Prostate gland (tissue), 2 donors: ENCODE results near the gene MAGEA6. TPM values are rescaled to one million over a fixed set of nuclear protein-coding genes. Genes with fewer than 3 reads are reported as not detected.
"Not testable (repeated sequence)": the region's sequence is repeated elsewhere in the genome, so short reads cannot be mapped to it uniquely, and the experiment has no call there.

Experiments used
- DNase-seq: peaks from one replicate; pipeline ENCODE4 v3.0.0-alpha.2; 2019; ENCODE audit warnings: low spot score
- H3K27ac ChIP-seq, 2 donors: fragments of 200-600 bp; sonication (generic); 2 replicates each; pipeline ENCODE4 v1.5.1; 2017 to 2019
- H3K27me3 ChIP-seq: fragments of 200-600 bp; sonication (generic); replicated peaks from 2 replicates; pipeline ENCODE4 v1.5.1; 2019; ENCODE audit not compliant: insufficient read depth
- H3K36me3 ChIP-seq, 2 donors: fragments of 200-600 bp; sonication (generic); 1 replicate in 1 of 2; 2 replicates in 1 of 2; pipeline versions ENCODE4 v1.5.1 to v1.8.1; 2017 to 2019
- H3K4me1 ChIP-seq: fragments of 200-600 bp; sonication (generic); replicated peaks from 2 replicates; pipeline ENCODE4 v1.5.1; 2019
- H3K4me3 ChIP-seq, 2 donors: fragments of 200-600 bp; sonication (generic); 2 replicates each; pipeline ENCODE4 v1.5.1; 2017 to 2019
- H3K9me3 ChIP-seq: fragments of 200-600 bp; sonication (generic); 2 replicates; pipeline ENCODE4 v1.5.1; 2017
- CTCF ChIP-seq, 4 experiments: fragments of 200-600 bp in 2 of 4; fragments of 450-650 bp in 2 of 4; sonication (generic) in 2 of 4; IDR thresholded peaks; 1 replicate in 3 of 4; 2 replicates in 1 of 4; pipeline ENCODE4 v1.5.1; 2016 to 2019; ENCODE audit warnings: antibody characterized with exemption in 4 of 4, mild to moderate bottlenecking in 2 of 4, moderate library complexity in 2 of 4
- POLR2A ChIP-seq: fragments of 450-650 bp; IDR thresholded peaks from one replicate; pipeline ENCODE4 v1.6.1; 2016; ENCODE audit warnings: antibody characterized with exemption, mild to moderate bottlenecking
- POLR2AphosphoS5 ChIP-seq: sonication (generic); formaldehyde crosslinking; IDR thresholded peaks from one replicate; pipeline ENCODE4 v1.6.1; 2017; ENCODE audit warnings: antibody characterized with exemption
- WGBS: methylation state at CpG from one replicate; pipeline ENCODE4 v1.1.5; 2018; 5-methylcytosine and 5-hydroxymethylcytosine counted together
- intact Hi-C: fragments of 100-400 bp; cut with DNase I; formaldehyde crosslinking; loops from one replicate; pipeline ENCODE4 v1.14.2; 2022
- total RNA-seq, 2 donors: library from RNA; depleted of rRNA; stranded (reverse); fragments of >200 nt; gene quantifications; one replicate each; pipeline ENCODE4 v1.1.0, GENCODE V29; 2016

The MAGEA6 gene
- total RNA-seq, 2 donors from 2014 or later = 5.3 TPM; not detected in 1

- no peak for DNase-seq
- Histone ChIP-seq H3K27me3 (no peaks in the 10 kb centered on the region), H3K4me3 (no peak overlapping the region), H3K9me3 (no peaks in the 10 kb centered on the region), H3K27ac (no peak overlapping the region), H3K36me3 (no peaks in the 10 kb centered on the region), H3K4me1 (no peaks in the 10 kb centered on the region)
- no peak for TF ChIP-seq POLR2AphosphoS5
- no peak for TF ChIP-seq POLR2A
- TF ChIP-seq CTCF (IDR thresholded peaks at IDR 0.05) = no peak
- 90% methylated on average over 2 of the region's 2 CpGs for WGBS
- intact Hi-C loops = no loop called here
These were observed 34.4 kb downstream of the MAGEA6 start for GRCh38 chrX:152735101-152735500.

GRCh38 chrX:152734143-152734858 is 35.2 kb downstream of the MAGEA6 start:
- 94% methylated on average over 21 of the region's 22 CpGs for WGBS

GRCh38 chrX:152733261-152733975 is 36.1 kb downstream of the MAGEA6 start, which contains the start of the genes CSAG1 and MAGEA12:
Gene CSAG1 (minus strand): TSS chrX:152733721. CDS start chrX:152732460, 1,261 bp downstream.
Gene MAGEA12 (plus strand): TSS chrX:152733757. CDS start chrX:152736162, 2,405 bp downstream.
- H3K4me1 ChIP-seq = no peaks in the 10 kb centered on the region
- TF ChIP-seq POLR2AphosphoS5 (no peak), CTCF (IDR thresholded peaks at IDR 0.05) (no peak), POLR2A (no peak)
- H3K4me3 ChIP-seq = no peak within 1 kb of the TSS
- no peaks in the 10 kb centered on the region for H3K9me3 ChIP-seq
- DNase-seq = no peak
- no peak within 1 kb of the TSS for H3K27ac ChIP-seq
- H3K27me3 ChIP-seq = no peaks in the 10 kb centered on the region
- WGBS = 93% methylated on average over 6 of the region's 21 CpGs
- no peaks in the 10 kb centered on the region for H3K36me3 ChIP-seq
- intact Hi-C loops = no loop called here

More at GRCh38 chrX:152734143-152734858, 35.2 kb downstream of the MAGEA6 start:
- H3K36me3 ChIP-seq, H3K4me1 ChIP-seq, H3K27me3 ChIP-seq, H3K27ac ChIP-seq, intact Hi-C loops, H3K4me3 ChIP-seq, DNase-seq, H3K9me3 ChIP-seq: not testable (repeated sequence)

GRCh38 chrX:152725409-152725808 is 44.1 kb downstream of the MAGEA6 start:
- no peaks in the 10 kb centered on the region for H3K27me3 ChIP-seq
- H3K36me3 ChIP-seq = no peaks in the 10 kb centered on the region
- intact Hi-C loops = no loop called here
- no peaks in the 10 kb centered on the region for H3K9me3 ChIP-seq
- no peaks in the 10 kb centered on the region for H3K4me1 ChIP-seq
- no peak overlapping the region for H3K27ac ChIP-seq
- TF ChIP-seq POLR2A (no peak), POLR2AphosphoS5 (no peak), CTCF (IDR thresholded peaks at IDR 0.05) (no peak)
- WGBS = 72% methylated on average over 7 of the region's 7 CpGs
- no peak overlapping the region for H3K4me3 ChIP-seq
- no peak for DNase-seq

Other genes with a start within 250 kb of the MAGEA6 start
- gene GABRQ, start 131.8 kb downstream of the MAGEA6 start, total RNA-seq = 1 to 10 TPM in 1 of 2 donors, not detected in 1; 9.1 TPM
- 10 to 100 TPM in 1 of 2 donors, not detected in 1; 10.1 TPM for gene MAGEA3, start 70.9 kb downstream of the MAGEA6 start, total RNA-seq
- not detected for gene CSAG2, start 60.4 kb downstream of the MAGEA6 start, total RNA-seq
- not detected for gene MAGEA2B, start 55.1 kb downstream of the MAGEA6 start, total RNA-seq
- gene CSAG1, start 36.0 kb downstream of the MAGEA6 start, total RNA-seq = not detected
- gene MAGEA12, start 35.9 kb downstream of the MAGEA6 start, total RNA-seq = 1 to 10 TPM in 1 of 2 donors, not detected in 1; 5.6 TPM
- 1 to 10 TPM in 1 of 2 donors, not detected in 1; 7.8 TPM for gene MAGEA2, start 15.8 kb downstream of the MAGEA6 start, total RNA-seq
- gene CSAG3, start 10.5 kb downstream of the MAGEA6 start, total RNA-seq = 1 to 10 TPM in 1 of 2 donors, not detected in 1; 2.6 TPM
- 10 to 100 TPM; 33.6 to 39.8 TPM for gene CETN2, start 61.1 kb upstream of the MAGEA6 start, total RNA-seq
- 10 to 100 TPM; 11.6 to 13.8 TPM for gene NSDHL, start 61.4 kb upstream of the MAGEA6 start, total RNA-seq
- gene ZNF185, start 128.4 kb upstream of the MAGEA6 start, total RNA-seq = 10 to 100 TPM; 20.3 to 27.1 TPM
- gene PNMA5, start 224.4 kb upstream of the MAGEA6 start, total RNA-seq = 1 to 10 TPM in 1 of 2 donors, not detected in 1; 6.5 TPM